Neural cell (in vitro differentiated cells): Measurements from ENCODE around the gene TMBIM6. TPM values are rescaled to one million over a fixed set of nuclear protein-coding genes. Genes with fewer than 3 reads are reported as not detected.
"Not testable (repeated sequence)": the region's sequence is repeated elsewhere in the genome, so short reads cannot be mapped to it uniquely, and the experiment has no call there.

Source experiments
- H2AFZ ChIP-seq: fragments of 200-600, 300-800 bp; sonication (generic), shearing (Covaris generic); 2 replicates; pipeline ENCODE4 v1.6.0; 2014; ENCODE audit warnings: low read depth, mild to moderate bottlenecking, antibody characterized with exemption, low read length, moderate library complexity
- H3F3A ChIP-seq: fragments of 200-600 bp; shearing (Covaris generic); 2 replicates; pipeline ENCODE4 v1.6.1; 2016; ENCODE audit warnings: mild to moderate bottlenecking, moderate library complexity, mixed read lengths, antibody characterized with exemption, low read length; ENCODE audit not compliant: insufficient read depth, poor library complexity, severe bottlenecking
- H3K27ac ChIP-seq: fragments of 200-600, 300-800 bp; sonication (generic), shearing (Covaris generic); 2 replicates; pipeline ENCODE4 v1.5.1; 2014; ENCODE audit warnings: mild to moderate bottlenecking, low read length, moderate library complexity
- H3K27me3 ChIP-seq: fragments of 300-800, 200-600 bp; sonication (generic), shearing (Covaris generic); 2 replicates; pipeline ENCODE4 v1.6.0; 2014; ENCODE audit warnings: mild to moderate bottlenecking, low read depth, low read length, moderate library complexity; ENCODE audit not compliant: insufficient read depth
- H3K36me3 ChIP-seq: fragments of 300-800, 200-600 bp; sonication (generic), shearing (Covaris generic); 2 replicates; pipeline ENCODE4 v1.5.1; 2014; ENCODE audit warnings: mild to moderate bottlenecking, antibody characterized with exemption, low read length, moderate library complexity; ENCODE audit not compliant: insufficient read depth
- H3K4me2 ChIP-seq: fragments of 300-800, 200-600 bp; sonication (generic), shearing (Covaris generic); 2 replicates; pipeline ENCODE4 v1.6.0; 2014; ENCODE audit warnings: mild to moderate bottlenecking, low read length
- H3K4me3 ChIP-seq: fragments of 300-800, 200-600 bp; sonication (generic), shearing (Covaris generic); 2 replicates; pipeline ENCODE4 v1.5.1; 2014; ENCODE audit warnings: mild to moderate bottlenecking, low read length, moderate library complexity
- H3K79me2 ChIP-seq: fragments of 200-600 bp; shearing (Covaris generic); replicated peaks from 2 replicates; pipeline ENCODE4 v1.6.0; 2014; ENCODE audit warnings: mild to moderate bottlenecking, low read length, moderate library complexity; ENCODE audit not compliant: insufficient read depth
- H3K9ac ChIP-seq: fragments of 300-800, 200-600 bp; sonication (generic), shearing (Covaris generic); 2 replicates; pipeline ENCODE4 v1.6.1; 2016; ENCODE audit warnings: mild to moderate bottlenecking, low read length, mixed read lengths
- H3K9me2 ChIP-seq: fragments of 200-600 bp; shearing (Covaris generic); 2 replicates; pipeline ENCODE4 v1.6.1; 2016; ENCODE audit warnings: mild to moderate bottlenecking, low read length, mixed read lengths; ENCODE audit not compliant: insufficient read depth
- H3K9me3 ChIP-seq: fragments of 200-600, 300-800 bp; sonication (generic), shearing (Covaris generic); 2 replicates; pipeline ENCODE4 v1.6.1; 2016; ENCODE audit warnings: mild to moderate bottlenecking, mixed run types, low read length, moderate library complexity, mixed read lengths
- H4K20me1 ChIP-seq: fragments of 200-600 bp; shearing (Covaris generic); 2 replicates; pipeline ENCODE4 v1.6.1; 2016; ENCODE audit warnings: mild to moderate bottlenecking, mixed run types; ENCODE audit not compliant: insufficient read depth
- CTCF ChIP-seq: fragments of 450-650 bp; IDR thresholded peaks from 2 replicates; pipeline ENCODE4 v1.5.1; 2014; ENCODE audit warnings: antibody characterized with exemption, mild to moderate bottlenecking, moderate library complexity; ENCODE audit not compliant: poor library complexity, severe bottlenecking
- EP300 ChIP-seq: fragments of 450-650 bp; conservative IDR thresholded peaks from 2 replicates; pipeline ENCODE4 v1.6.1; 2014; ENCODE audit warnings: antibody characterized with exemption, mild to moderate bottlenecking, moderate library complexity; ENCODE audit not compliant: poor library complexity, severe bottlenecking
- EZH2 ChIP-seq: fragments of 200-600, 300-800 bp; shearing (Covaris generic), sonication (generic); IDR thresholded peaks from 2 replicates; pipeline ENCODE4 v1.6.1; 2014; ENCODE audit warnings: antibody characterized with exemption, low read length, borderline replicate concordance, mild to moderate bottlenecking; ENCODE audit not compliant: insufficient read depth, poor library complexity, severe bottlenecking
- MXI1 ChIP-seq: fragments of 450-650 bp; conservative IDR thresholded peaks from 2 replicates; pipeline ENCODE4 v1.6.1; 2014; ENCODE audit warnings: antibody characterized with exemption, mild to moderate bottlenecking; ENCODE audit not compliant: poor library complexity, severe bottlenecking
- POLR2AphosphoS5 ChIP-seq: IDR thresholded peaks from 2 replicates; pipeline ENCODE4 v1.6.1; 2012
- RAD21 ChIP-seq: fragments of 450-650 bp; conservative IDR thresholded peaks from 2 replicates; pipeline ENCODE4 v1.6.1; 2014; ENCODE audit warnings: antibody characterized with exemption, mild to moderate bottlenecking, moderate library complexity
- REST ChIP-seq: IDR thresholded peaks from 2 replicates; pipeline ENCODE4 v1.6.1; 2012; ENCODE audit warnings: borderline replicate concordance
- SMC3 ChIP-seq: fragments of 450-650 bp; conservative IDR thresholded peaks from 2 replicates; pipeline ENCODE4 v1.6.1; 2014; ENCODE audit warnings: antibody characterized with exemption, mild to moderate bottlenecking, moderate library complexity; ENCODE audit not compliant: poor library complexity
- TAF1 ChIP-seq: IDR thresholded peaks from 2 replicates; pipeline ENCODE4 v1.6.1; 2012; ENCODE audit warnings: low read depth
- polyA plus RNA-seq: library from polyadenylated mRNA; depleted of rRNA; stranded (reverse); fragments of >200 nt; gene quantifications from 2 replicates; pipeline ENCODE4 v1.2.3, GENCODE V29; 2014

Gene TMBIM6
- polyA plus RNA-seq, 1 donor from 2014 or later, result 308 TPM

- H3K27ac ChIP-seq, result no peak overlapping the region
- H3K4me3 ChIP-seq, result no peak overlapping the region
- H3K36me3 ChIP-seq, result no peaks in the 10 kb centered on the region
- no peaks in the 10 kb centered on the region for H3K9me2 ChIP-seq
- H2AFZ ChIP-seq, result no peak overlapping the region
- H3K9me3 ChIP-seq, result no peaks in the 10 kb centered on the region
- no peak overlapping the region for H3K4me2 ChIP-seq
- no peaks in the 10 kb centered on the region for H3F3A ChIP-seq
- H3K79me2 ChIP-seq, result no peaks in the 10 kb centered on the region
- no peaks in the 10 kb centered on the region for H3K27me3 ChIP-seq
- H3K9ac ChIP-seq, result no peak overlapping the region
- no peaks in the 10 kb centered on the region for H4K20me1 ChIP-seq
- TF ChIP-seq POLR2AphosphoS5 (no peak), EZH2 (no peak), RAD21 (no peak)
These were observed 24.8 kb upstream of the TMBIM6 start for GRCh38 chr12:49716553-49716952.

- not testable (repeated sequence) for H3K9ac ChIP-seq, H3K27me3 ChIP-seq, H3K36me3 ChIP-seq, H3K4me2 ChIP-seq, H3K27ac ChIP-seq, H3K9me2 ChIP-seq, H4K20me1 ChIP-seq, H2AFZ ChIP-seq, H3K4me3 ChIP-seq, H3K79me2 ChIP-seq, H3F3A ChIP-seq, H3K9me3 ChIP-seq
These were observed 23.6 kb upstream of the TMBIM6 start for GRCh38 chr12:49717800-49718199.

GRCh38 chr12:49720214-49720613 lies 21.1 kb upstream of the TMBIM6 start:
- no peak overlapping the region for H2AFZ ChIP-seq
- H3F3A ChIP-seq, result no peaks in the 10 kb centered on the region
- no peak overlapping the region for H3K27ac ChIP-seq
- no peak overlapping the region for H3K4me2 ChIP-seq
- no peaks in the 10 kb centered on the region for H3K9me3 ChIP-seq
- H3K27me3 ChIP-seq, result no peaks in the 10 kb centered on the region
- H3K9me2 ChIP-seq, result no peaks in the 10 kb centered on the region
- H3K4me3 ChIP-seq, result no peak overlapping the region
- TF ChIP-seq MXI1, result no peak
- no peak for TF ChIP-seq SMC3
- no peak for TF ChIP-seq POLR2AphosphoS5
- no peak for TF ChIP-seq CTCF
- no peak for TF ChIP-seq RAD21
- no peak for TF ChIP-seq EP300
- no peak for TF ChIP-seq REST
- no peak for TF ChIP-seq EZH2
- no peak for TF ChIP-seq TAF1
- H3K79me2 ChIP-seq, result no peaks in the 10 kb centered on the region
- H4K20me1 ChIP-seq, result no peaks in the 10 kb centered on the region
- H3K9ac ChIP-seq, result no peak overlapping the region
- H3K36me3 ChIP-seq, result no peaks in the 10 kb centered on the region

- H3K9me2 ChIP-seq, H3K27me3 ChIP-seq, H3K36me3 ChIP-seq, H3K79me2 ChIP-seq, H4K20me1 ChIP-seq, H3F3A ChIP-seq, H2AFZ ChIP-seq, H3K4me2 ChIP-seq, H3K9ac ChIP-seq, H3K27ac ChIP-seq, H3K4me3 ChIP-seq, H3K9me3 ChIP-seq: not testable (repeated sequence)
These were observed 20.0 kb upstream of the TMBIM6 start for GRCh38 chr12:49721355-49721754.
